ENCODE data around the gene GHR. TPM values are rescaled to one million over a fixed set of nuclear protein-coding genes. Genes with fewer than 3 reads are reported as not detected.

The GHR gene
- total RNA-seq, 1 donor from 2014 or later: 0.61 TPM

DNA sequence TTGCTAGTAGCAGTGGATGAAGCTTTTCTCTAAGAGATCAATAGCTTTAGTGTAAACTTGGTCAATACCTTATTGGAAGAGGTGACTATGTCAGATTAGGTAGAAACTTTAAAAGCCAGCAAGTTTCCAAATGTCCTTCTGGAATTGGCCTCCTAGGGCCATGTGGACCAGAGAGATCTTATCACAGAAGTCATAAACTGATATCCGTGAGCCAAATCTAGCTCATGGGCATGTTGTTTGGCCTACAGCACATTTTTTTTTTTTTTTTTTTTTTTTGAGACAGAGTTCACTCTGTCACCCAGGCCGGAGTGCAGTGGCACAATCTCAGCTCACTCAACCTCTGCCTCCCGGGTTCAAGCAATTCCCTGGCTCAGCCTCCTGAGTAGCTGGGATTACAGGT, 175.9 kb downstream of the GHR start:
- no peaks in the 10 kb centered on the region for H3K9me3 Mint-ChIP-seq
- no peak overlapping the region for H3K27ac Mint-ChIP-seq (ENCODE audit: unreplicated experiment)
- no peaks in the 10 kb centered on the region for H3K27me3 Mint-ChIP-seq (ENCODE audit: low read depth)
- DNase-seq (ENCODE audit: low read depth, low spot score): no peak
- no peak overlapping the region for H3K4me3 Mint-ChIP-seq
- no peaks in the 10 kb centered on the region for H3K36me3 Mint-ChIP-seq (ENCODE audit: low read depth)
- no peaks in the 10 kb centered on the region for H3K4me1 Mint-ChIP-seq
- TF ChIP-seq, protein P1, sequence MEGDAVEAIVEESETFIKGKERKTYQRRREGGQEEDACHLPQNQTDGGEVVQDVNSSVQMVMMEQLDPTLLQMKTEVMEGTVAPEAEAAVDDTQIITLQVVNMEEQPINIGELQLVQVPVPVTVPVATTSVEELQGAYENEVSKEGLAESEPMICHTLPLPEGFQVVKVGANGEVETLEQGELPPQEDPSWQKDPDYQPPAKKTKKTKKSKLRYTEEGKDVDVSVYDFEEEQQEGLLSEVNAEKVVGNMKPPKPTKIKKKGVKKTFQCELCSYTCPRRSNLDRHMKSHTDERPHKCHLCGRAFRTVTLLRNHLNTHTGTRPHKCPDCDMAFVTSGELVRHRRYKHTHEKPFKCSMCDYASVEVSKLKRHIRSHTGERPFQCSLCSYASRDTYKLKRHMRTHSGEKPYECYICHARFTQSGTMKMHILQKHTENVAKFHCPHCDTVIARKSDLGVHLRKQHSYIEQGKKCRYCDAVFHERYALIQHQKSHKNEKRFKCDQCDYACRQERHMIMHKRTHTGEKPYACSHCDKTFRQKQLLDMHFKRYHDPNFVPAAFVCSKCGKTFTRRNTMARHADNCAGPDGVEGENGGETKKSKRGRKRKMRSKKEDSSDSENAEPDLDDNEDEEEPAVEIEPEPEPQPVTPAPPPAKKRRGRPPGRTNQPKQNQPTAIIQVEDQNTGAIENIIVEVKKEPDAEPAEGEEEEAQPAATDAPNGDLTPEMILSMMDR (conservative IDR thresholded peaks at IDR 0.05): no peak

DNA sequence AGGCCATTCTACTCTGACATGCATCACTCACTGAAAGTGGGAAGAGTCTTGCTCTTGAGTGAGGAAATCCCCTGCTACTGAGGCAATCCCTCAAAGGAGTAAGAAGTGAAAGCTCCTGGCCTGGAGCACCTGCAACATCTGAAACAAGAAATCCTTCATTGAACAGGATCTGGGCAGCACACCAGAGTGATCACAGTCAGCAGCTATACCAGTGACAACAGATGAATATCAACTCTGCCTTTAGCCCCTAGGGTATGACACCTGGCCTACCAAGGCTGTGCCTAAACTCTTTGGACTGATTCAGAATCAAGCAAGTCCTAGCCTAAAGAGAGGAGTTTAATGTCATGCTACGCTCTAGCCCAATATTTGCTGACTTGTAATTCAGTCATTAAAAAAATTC, 177.2 kb downstream of the GHR start:
- Mint-ChIP-seq H3K36me3 (ENCODE audit: low read depth) (no peaks in the 10 kb centered on the region), H3K27ac (ENCODE audit: unreplicated experiment) (no peak overlapping the region), H3K27me3 (ENCODE audit: low read depth) (no peaks in the 10 kb centered on the region), H3K4me1 (no peaks in the 10 kb centered on the region), H3K4me3 (no peak overlapping the region), H3K9me3 (no peaks in the 10 kb centered on the region)
- no peak for DNase-seq (ENCODE audit: low read depth, low spot score)
- TF ChIP-seq, protein P1 (conservative IDR thresholded peaks at IDR 0.05): no peak

DNA sequence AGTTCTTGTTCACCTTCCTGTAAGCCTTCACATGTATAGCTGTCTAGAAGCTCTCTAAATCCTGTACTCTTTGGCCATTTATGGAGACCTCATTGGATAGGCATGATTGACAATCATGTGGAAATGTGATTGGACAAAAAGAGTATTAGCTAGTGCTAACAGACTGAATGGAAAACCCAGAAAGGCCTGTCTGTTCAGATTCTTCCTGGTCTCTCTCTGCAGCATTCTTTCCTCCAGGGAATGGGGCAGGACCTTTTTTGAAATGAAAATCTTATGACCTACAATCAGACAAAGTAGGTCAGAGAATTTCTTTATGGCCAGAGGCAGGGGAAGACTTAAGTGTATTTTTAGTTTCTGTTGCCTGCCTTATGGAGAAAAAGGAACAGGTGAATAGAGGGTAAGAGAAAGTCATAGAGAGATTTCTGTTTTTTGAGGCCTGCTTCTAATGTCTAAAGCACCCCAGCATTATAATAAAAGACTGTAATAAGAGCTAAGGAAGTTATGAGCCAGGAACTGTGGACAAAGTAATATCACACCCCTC, 181.0 kb downstream of the GHR start:
- H3K4me3 Mint-ChIP-seq: no peak overlapping the region
- H3K9me3 Mint-ChIP-seq: no peaks in the 10 kb centered on the region
- H3K27me3 Mint-ChIP-seq (ENCODE audit: low read depth): peaks cover 3% of the 10 kb centered on the region
- TF ChIP-seq, protein P1 (conservative IDR thresholded peaks at IDR 0.05): no peak
- H3K27ac Mint-ChIP-seq (ENCODE audit: unreplicated experiment): no peak overlapping the region
- H3K36me3 Mint-ChIP-seq (ENCODE audit: low read depth): no peaks in the 10 kb centered on the region
- DNase-seq (ENCODE audit: low read depth, low spot score): no peak
- H3K4me1 Mint-ChIP-seq: no peaks in the 10 kb centered on the region

DNA sequence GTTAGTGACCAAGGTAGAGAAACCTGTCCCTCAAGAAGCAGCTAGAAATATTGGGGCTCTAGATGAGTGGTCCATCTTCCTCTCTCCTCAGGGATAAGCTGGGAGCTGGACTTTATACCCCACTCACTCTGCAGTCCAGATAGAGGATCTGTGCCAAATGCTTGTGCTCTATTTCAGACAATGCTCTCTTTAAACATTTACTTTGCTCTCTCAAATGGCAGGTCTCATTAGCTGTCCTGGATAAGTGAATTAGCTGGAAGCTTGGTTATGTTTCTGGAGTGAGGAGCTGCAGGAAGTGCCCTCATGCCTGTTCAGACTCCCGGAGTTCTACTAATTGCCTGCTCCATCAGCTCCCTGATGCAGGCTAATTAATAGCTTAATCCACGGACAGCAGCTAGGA, 182.3 kb downstream of the GHR start:
- no peak overlapping the region for H3K27ac Mint-ChIP-seq (ENCODE audit: unreplicated experiment)
- no peak for DNase-seq (ENCODE audit: low read depth, low spot score)

DNA sequence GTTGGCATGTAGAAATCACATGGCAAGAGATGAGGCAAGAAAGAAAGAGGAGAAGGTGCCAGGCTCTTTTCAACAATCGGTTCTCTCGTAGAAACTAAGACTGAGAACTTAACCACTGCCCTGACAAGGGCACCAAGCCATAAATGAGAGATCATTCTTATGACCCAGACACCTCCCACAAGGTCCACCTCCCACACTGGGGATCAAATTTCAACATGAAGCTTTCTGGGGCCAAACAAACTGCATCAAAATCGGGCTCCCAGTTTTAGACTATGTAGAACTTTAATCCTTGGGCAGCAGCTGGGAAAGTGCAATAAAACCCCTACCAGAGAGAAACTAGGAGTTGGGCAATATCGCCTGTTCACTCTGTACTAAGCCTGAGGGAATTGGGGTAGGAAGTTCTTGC, 183.2 kb downstream of the GHR start:
- TF ChIP-seq, protein P1 (conservative IDR thresholded peaks at IDR 0.05): no peak
- Mint-ChIP-seq H3K4me3 (no peak overlapping the region), H3K27me3 (ENCODE audit: low read depth) (peaks cover 3% of the 10 kb centered on the region), H3K36me3 (ENCODE audit: low read depth) (no peaks in the 10 kb centered on the region), H3K4me1 (no peaks in the 10 kb centered on the region), H3K27ac (ENCODE audit: unreplicated experiment) (no peak overlapping the region), H3K9me3 (no peaks in the 10 kb centered on the region)
- no peak for DNase-seq (ENCODE audit: low read depth, low spot score)

More for the DNA sequence above, 182.3 kb downstream of the GHR start:
- Mint-ChIP-seq H3K27me3 (ENCODE audit: low read depth) (peaks cover 3% of the 10 kb centered on the region), H3K4me1 (no peaks in the 10 kb centered on the region), H3K4me3 (no peak overlapping the region), H3K36me3 (ENCODE audit: low read depth) (no peaks in the 10 kb centered on the region), H3K9me3 (no peaks in the 10 kb centered on the region)
- TF ChIP-seq, protein P1 (conservative IDR thresholded peaks at IDR 0.05): no peak

Data from neural crest cell (in vitro differentiated cells).